ENCODE data around the gene PVALEF.

The PVALEF gene

GRCh38 chr17:81182596-81182995, 17.3 kb downstream of the PVALEF start:
- no peak for DNase-seq (ENCODE audit: low read depth in 2 of 2)

DNA sequence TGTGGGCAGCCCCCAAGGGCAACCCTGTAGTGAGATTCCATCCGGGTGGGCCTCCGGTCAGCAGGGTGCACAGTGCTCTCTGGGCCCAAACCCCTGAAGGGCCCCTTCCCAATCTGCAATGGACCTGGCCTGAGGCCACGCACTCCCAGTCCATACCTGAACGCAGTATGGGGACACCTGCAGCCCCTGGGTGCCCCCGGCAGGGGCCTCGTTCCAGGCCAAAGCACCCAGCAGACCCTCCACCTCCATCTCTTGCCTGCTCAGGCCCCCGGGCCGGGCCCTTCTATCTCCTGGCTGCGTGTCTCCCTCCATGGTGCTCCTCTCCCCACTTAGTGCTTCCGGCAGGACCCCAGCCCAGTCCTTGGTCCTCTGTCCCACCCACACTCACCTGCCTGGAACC, 18.0 kb downstream of the PVALEF start:
- no peak for DNase-seq (ENCODE audit: low read depth in 2 of 2)

- no peak for DNase-seq (ENCODE audit: low read depth in 2 of 2)
Measured at GRCh38 chr17:81183807-81184206, 18.5 kb downstream of the PVALEF start.

- no peak for DNase-seq (ENCODE audit: low read depth in 2 of 2)
Measured at GRCh38 chr17:81184555-81184954, 19.2 kb downstream of the PVALEF start.

GRCh38 chr17:81186203-81186602, 20.9 kb downstream of the PVALEF start:
- DNase-seq (ENCODE audit: low read depth in 2 of 2), result no peak

- DNase-seq (ENCODE audit: low read depth in 2 of 2), result no peak
Measured at GRCh38 chr17:81187120-81187519, 21.8 kb downstream of the PVALEF start.

GRCh38 chr17:81187586-81188490, 22.5 kb downstream of the PVALEF start:
- DNase-seq (ENCODE audit: low read depth in 2 of 2), result no peak

- DNase-seq (ENCODE audit: low read depth in 2 of 2), result no peak
Measured at GRCh38 chr17:81188491-81188840, 23.2 kb downstream of the PVALEF start.

GRCh38 chr17:81189016-81189415, 23.7 kb downstream of the PVALEF start:
- no peak for DNase-seq (ENCODE audit: low read depth in 2 of 2)

DNA sequence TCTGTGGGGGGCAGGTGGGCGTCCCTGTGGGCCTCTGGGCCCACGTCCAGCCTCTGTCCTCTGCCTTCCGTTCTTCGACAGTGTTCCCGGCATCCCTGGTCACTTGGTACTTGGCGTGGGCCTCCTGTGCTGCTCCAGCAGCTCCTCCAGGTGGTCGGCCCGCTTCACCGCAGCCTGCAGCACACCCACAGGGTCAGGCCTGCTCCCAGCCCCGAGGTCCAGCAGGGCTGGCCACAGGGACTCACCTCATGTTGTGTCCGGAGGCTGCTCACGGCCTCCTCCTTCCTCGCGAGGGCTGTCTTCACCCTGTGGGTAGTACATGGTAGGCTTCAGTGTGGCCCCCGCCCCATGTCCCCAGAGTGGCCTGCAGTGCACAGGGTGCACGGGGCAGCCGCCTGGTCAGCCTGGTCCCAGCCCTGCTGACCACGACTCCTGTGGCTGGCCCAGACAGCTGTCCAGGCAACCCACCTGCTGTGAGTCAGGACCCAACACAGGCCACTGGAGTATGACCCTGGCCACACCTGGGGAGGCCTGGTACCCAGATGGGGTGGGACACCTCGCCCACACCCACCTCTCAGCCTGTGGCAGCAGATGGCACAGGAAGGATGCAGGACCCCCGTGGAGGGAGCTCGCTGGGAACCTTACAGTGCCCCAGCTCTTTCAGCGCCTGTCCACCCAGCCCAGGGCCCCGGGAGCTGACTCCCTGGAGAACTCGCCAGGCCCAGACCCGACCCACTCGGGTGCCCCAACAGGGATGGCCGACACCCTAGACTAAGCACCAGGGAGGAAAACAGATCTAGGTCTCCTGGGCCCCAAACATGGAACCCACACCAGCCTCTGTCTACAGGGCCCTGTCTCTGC, 24.6 kb downstream of the PVALEF start:
- no peak for DNase-seq (ENCODE audit: low read depth in 2 of 2)

- no peak for DNase-seq (ENCODE audit: low read depth in 2 of 2)
Measured at GRCh38 chr17:81190591-81190990, 25.3 kb downstream of the PVALEF start.

DNA sequence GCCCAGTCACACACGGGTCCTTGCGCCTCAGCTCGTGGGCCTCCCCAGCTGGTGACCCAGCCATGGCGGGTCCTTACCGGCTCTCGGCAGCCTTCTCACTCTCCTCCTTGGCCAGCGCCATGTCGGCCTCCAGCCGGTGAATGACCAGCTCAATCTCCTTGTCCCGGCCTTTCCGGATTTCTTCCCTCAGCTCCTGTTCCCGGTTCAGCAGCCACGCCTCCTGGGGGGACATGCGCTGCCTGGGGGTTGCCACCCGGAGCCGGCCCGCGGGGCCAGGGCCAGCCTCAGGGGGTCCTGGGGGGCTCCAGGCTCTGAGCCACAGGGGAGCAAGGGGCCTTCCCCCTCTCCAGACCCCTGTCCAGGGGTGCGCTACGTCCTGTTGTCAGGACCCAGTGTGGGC, 25.8 kb downstream of the PVALEF start:
- DNase-seq (ENCODE audit: low read depth in 2 of 2), result no peak

GRCh38 chr17:81191646-81192045, 26.3 kb downstream of the PVALEF start:
- no peak for DNase-seq (ENCODE audit: low read depth in 2 of 2)

- DNase-seq (ENCODE audit: low read depth in 2 of 2), result no peak
Measured at GRCh38 chr17:81192386-81193050, 27.2 kb downstream of the PVALEF start.

GRCh38 chr17:81193051-81193410, 27.7 kb downstream of the PVALEF start:
- DNase-seq (ENCODE audit: low read depth in 2 of 2), result no peak

DNA sequence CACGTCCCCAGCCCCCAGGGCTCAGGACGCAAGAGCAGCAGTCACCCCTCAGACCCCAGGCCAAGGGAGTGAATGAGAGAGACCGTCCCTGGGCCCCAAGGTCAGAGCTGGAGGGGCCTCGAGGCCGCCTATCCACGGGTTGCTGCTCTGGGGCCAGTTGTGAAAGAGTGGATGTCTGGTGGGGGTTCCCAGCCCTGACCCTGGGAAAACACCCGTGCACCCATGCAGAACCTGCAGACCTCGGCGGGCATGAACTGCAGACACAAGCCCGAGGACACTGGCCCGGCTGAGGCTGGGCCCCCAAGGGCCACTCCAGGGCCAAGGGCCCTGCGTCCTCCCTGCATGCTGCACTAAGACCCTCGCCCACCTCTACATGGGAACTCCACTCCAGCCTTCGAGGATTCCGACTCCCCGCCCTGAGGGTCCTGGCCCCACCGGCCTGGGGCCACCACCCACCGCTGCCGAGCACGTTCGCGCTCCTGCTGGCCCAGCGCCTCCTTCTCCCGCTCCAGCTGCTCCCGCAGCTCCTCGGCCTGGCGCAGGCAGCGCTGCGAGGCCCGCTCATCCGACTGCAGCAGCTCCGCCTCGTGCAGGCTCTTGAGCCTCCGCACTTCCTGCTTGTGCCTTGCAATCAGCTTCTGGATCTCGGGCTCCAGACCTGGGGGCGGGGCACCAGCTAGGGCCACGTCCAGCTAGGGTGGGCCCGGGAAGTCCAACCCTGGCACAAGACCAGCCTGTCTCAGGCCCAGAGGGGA, 28.3 kb downstream of the PVALEF start:
- DNase-seq (ENCODE audit: low read depth in 2 of 2), result no peak

GRCh38 chr17:81194225-81194760, 29.0 kb downstream of the PVALEF start:
- no peak for DNase-seq (ENCODE audit: low read depth in 2 of 2)

GRCh38 chr17:81194941-81195901, 29.9 kb downstream of the PVALEF start:
- DNase-seq (ENCODE audit: low read depth in 2 of 2), result no peak

GRCh38 chr17:81195941-81196495, 30.7 kb downstream of the PVALEF start:
- no peak for DNase-seq (ENCODE audit: low read depth in 2 of 2)

Measured in fibroblast of skin of left quadriceps (primary cell).